K562 (cell line): ENCODE results near the gene TRIM25. TPM values are rescaled to one million over a fixed set of nuclear protein-coding genes. Genes with fewer than 3 reads are reported as not detected.
A peak's percentile ranks its signal among the peaks of the same experiment; 100 is the strongest.

Experiments
- BRF1 ChIP-seq: IDR thresholded peaks from 3 replicates; pipeline ENCODE4 v1.6.1; 2011; ENCODE audit warnings: borderline replicate concordance, mild to moderate bottlenecking; ENCODE audit not compliant: insufficient read length; ENCODE audit errors: extremely low read depth
- CBX5 ChIP-seq: IDR thresholded peaks from 2 replicates; pipeline ENCODE4 v1.6.1; 2014; ENCODE audit warnings: low read depth, borderline replicate concordance
- ESRRA ChIP-seq: fragments of 450-650 bp; IDR thresholded peaks from 2 replicates; pipeline ENCODE4 v1.6.1; 2014; ENCODE audit warnings: low read depth, mild to moderate bottlenecking, moderate library complexity, borderline replicate concordance
- KLF16 ChIP-seq: IDR thresholded peaks from 2 replicates; pipeline ENCODE4 v1.6.1; 2016; ENCODE audit warnings: antibody characterized with exemption
- NR1H2 ChIP-seq: sonication (generic); formaldehyde crosslinking; IDR thresholded peaks from 2 replicates; pipeline ENCODE4 v1.4.0; 2020; ENCODE audit warnings: mild to moderate bottlenecking, missing genetic modification reagents
- PREB ChIP-seq: sonication (generic); formaldehyde crosslinking; IDR thresholded peaks from 2 replicates; pipeline ENCODE4 v1.8.1; 2023; ENCODE audit warnings: mild to moderate bottlenecking, missing genetic modification reagents
- RBM25 ChIP-seq: fragments of 200-400 bp; formaldehyde crosslinking; IDR thresholded peaks from 2 replicates; pipeline ENCODE4 v1.6.1; 2018; ENCODE audit warnings: low read length, low read depth, moderate library complexity; ENCODE audit not compliant: severe bottlenecking
- RHOXF2B ChIP-seq: fragments of 250-450 bp; sonication (Bioruptor Pico); conservative IDR thresholded peaks from 2 replicates; pipeline ENCODE4 v1.5.1; 2021
- SMARCA4 ChIP-seq: fragments of 450-650 bp; IDR thresholded peaks from 2 replicates; pipeline ENCODE4 v1.6.1; 2016
- SREBF1 ChIP-seq: fragments of 150-350 bp; IDR thresholded peaks from 2 replicates; pipeline ENCODE4 v1.6.1; 2014; ENCODE audit warnings: antibody characterized with exemption, low read depth, low read length, borderline replicate concordance
- SRSF7 ChIP-seq: fragments of 200-400 bp; formaldehyde crosslinking; optimal IDR thresholded peaks from 2 replicates; pipeline ENCODE3; 2017; ENCODE audit warnings: mild to moderate bottlenecking, low read depth, low read length
- STAT6 ChIP-seq: sonication (generic); formaldehyde crosslinking; IDR thresholded peaks from 2 replicates; pipeline ENCODE4 v1.8.1; 2023; ENCODE audit warnings: mild to moderate bottlenecking, missing genetic modification reagents
- TGIF2 ChIP-seq: sonication (generic); formaldehyde crosslinking; IDR thresholded peaks from 2 replicates; pipeline ENCODE4 v1.8.1; 2022; ENCODE audit warnings: mild to moderate bottlenecking, missing genetic modification reagents, moderate library complexity
- XRCC3 ChIP-seq: fragments of 450-650 bp; IDR thresholded peaks from 2 replicates; pipeline ENCODE4 v1.6.1; 2017; ENCODE audit warnings: mild to moderate bottlenecking, moderate library complexity
- ZC3H8 ChIP-seq: fragments of 450-650 bp; IDR thresholded peaks from 2 replicates; pipeline ENCODE4 v1.6.1; 2017
- ZFP91 ChIP-seq: sonication (generic); formaldehyde crosslinking; IDR thresholded peaks from 2 replicates; pipeline ENCODE4 v1.8.0; 2022; ENCODE audit warnings: mild to moderate bottlenecking, missing genetic modification reagents
- ZHX1 ChIP-seq: fragments of 150-350 bp; conservative IDR thresholded peaks from 2 replicates; pipeline ENCODE4 v1.6.1; 2014; ENCODE audit warnings: low read length
- ZNF146 ChIP-seq: IDR thresholded peaks from one replicate; pipeline ENCODE4 v1.6.1; 2018; ENCODE audit warnings: missing compliant biosample characterization; ENCODE audit not compliant: unreplicated experiment
- ZNF217 ChIP-seq: sonication (generic); formaldehyde crosslinking; IDR thresholded peaks from 2 replicates; pipeline ENCODE4 v1.8.0; 2022; ENCODE audit warnings: mild to moderate bottlenecking, missing genetic modification reagents
- ZNF3 ChIP-seq: fragments of 250-450 bp; sonication (Bioruptor Pico); IDR thresholded peaks from 2 replicates; pipeline ENCODE4 v1.5.0; 2021; ENCODE audit warnings: mild to moderate bottlenecking, moderate library complexity
- ZNF436 ChIP-seq: fragments of 250-450, 450-650 bp; sonication (Bioruptor Pico); formaldehyde crosslinking; IDR thresholded peaks from 2 replicates; pipeline ENCODE4 v1.7.0; 2020; ENCODE audit warnings: mild to moderate bottlenecking
- ZNF561 ChIP-seq: fragments of 450-650 bp; formaldehyde crosslinking; conservative IDR thresholded peaks from 2 replicates; pipeline ENCODE4 v1.4.0; 2020; ENCODE audit warnings: mild to moderate bottlenecking, moderate library complexity
- polyA plus RNA-seq, 8 experiments: library from polyadenylated mRNA; depleted of rRNA in 4 of 8; stranded (reverse) in 5 of 8; unstranded in 3 of 8; fragments of >200 nt; fragmentation: Nextera tagmentation in 2 of 8; fragmentation: Illumina TruSeq in 1 of 8; extraction: Ambion mirVana in 2 of 8; extraction: Trizol in 1 of 8; gene quantifications; 2 replicates each; pipeline versions ENCODE4 v1.2.1 to v1.2.3, GENCODE V29; 2011 to 2014; ENCODE audit warnings: inconsistent platforms in 1 of 8, missing spikeins in 1 of 8
- total RNA-seq, 7 experiments: library from RNA; depleted of rRNA in 6 of 7; stranded (reverse); fragments of >200 nt in 6 of 7; fragmentation: Illumina TruSeq in 2 of 7; extraction: Trizol in 2 of 7; gene quantifications; 2 replicates each; pipeline versions ENCODE4 v1.2.1 to v1.2.3, GENCODE V29; 2011 to 2021; ENCODE audit warnings: low replicate concordance in 1 of 7

The TRIM25 gene
- total and polyA plus RNA-seq, 9 of the 15 experiments (the other 6 are each of a cell fraction or from before 2014, with no cell fraction given): 5.9 to 49.5 (median 24.5) TPM

- TF ChIP-seq STAT6 (CRISPR knock-in tag) (no peak), ZFP91 (CRISPR knock-in tag) (no peak), SREBF1 (no peak), XRCC3 (no peak), PREB (CRISPR knock-in tag) (no peak), ZC3H8 (no peak), NR1H2 (CRISPR knock-in tag) (no peak), ZHX1 (no peak), ESRRA (peak; percentile 95), ZNF436 (no peak), ZNF561 (no peak), KLF16 (no peak), RBM25 (peak; percentile 38), ZNF217 (CRISPR knock-in tag) (no peak), BRF1 (no peak), CBX5 (no peak), SMARCA4 (peak; percentile 61), TGIF2 (CRISPR knock-in tag) (no peak), RHOXF2B (CRISPR knock-in tag) (no peak), ZNF146 (no peak), ZNF3 (no peak), SRSF7 (no peak)
Observed at GRCh38 chr17:56909742-56910508, 3.9 kb downstream of the TRIM25 start (continued).
